ENCODE results near the gene RIMBP3C.

GRCh38 chr22:21573293-21573734 lies 22.1 kb upstream of the RIMBP3C start:
- TF ChIP-seq SP1 (IDR thresholded peaks at IDR 0.05), result no peak
- no peak for TF ChIP-seq BHLHE40 (IDR thresholded peaks at IDR 0.05; ENCODE audit: borderline replicate concordance)
- no peak for TF ChIP-seq L3MBTL2 (conservative IDR thresholded peaks at IDR 0.05)
- no peak for TF ChIP-seq ELF4 (IDR thresholded peaks at IDR 0.05)
- TF ChIP-seq SUZ12 (IDR thresholded peaks at IDR 0.05), result no peak
- no peak for TF ChIP-seq FOXK2 (IDR thresholded peaks at IDR 0.05)
- TF ChIP-seq PKNOX1 (IDR thresholded peaks at IDR 0.05), result no peak
- no peak for TF ChIP-seq HDGF (IDR thresholded peaks at IDR 0.05; ENCODE audit: borderline replicate concordance)
- TF ChIP-seq FOXA1 (IDR thresholded peaks at IDR 0.05), result no peak
- no peak for TF ChIP-seq NFRKB (IDR thresholded peaks at IDR 0.05)
- no peak for TF ChIP-seq FOXM1 (IDR thresholded peaks at IDR 0.05; ENCODE audit: borderline replicate concordance)

Measured in HEK293T (cell line).